ENCODE data around the gene OR2AT4. TPM values are rescaled to one million over a fixed set of nuclear protein-coding genes. Genes with fewer than 3 reads are reported as not detected.

OR2AT4 gene
- total and polyA plus RNA-seq, 2 experiments from 2014 or later, result not detected

DNA sequence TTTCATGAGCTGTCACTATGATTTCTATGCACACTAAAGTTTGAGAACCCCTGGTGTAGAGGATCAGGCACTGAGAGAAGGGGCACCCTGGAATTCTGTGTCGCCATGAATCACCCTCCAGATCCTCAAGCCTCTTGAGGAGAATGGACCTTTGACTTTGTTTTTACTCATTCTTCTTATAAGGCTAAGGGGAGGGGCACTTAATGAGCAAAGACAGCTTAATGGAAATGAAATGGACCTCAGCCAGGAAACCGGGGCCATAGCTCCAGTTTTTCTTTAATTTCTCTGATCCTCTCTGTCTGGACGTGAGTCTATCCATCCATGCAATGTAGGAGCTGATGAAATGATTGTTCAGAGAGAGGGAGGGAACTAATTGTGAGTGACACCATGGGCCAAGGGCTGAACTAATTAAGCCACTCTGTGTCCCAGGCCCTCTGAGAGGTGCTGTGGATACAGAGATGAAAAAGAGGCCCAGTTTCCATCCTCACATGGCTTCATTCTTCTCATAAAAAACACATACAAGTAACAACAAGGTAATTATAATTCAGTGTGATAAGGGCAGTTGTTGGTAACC is 32.8 kb downstream of the OR2AT4 start:
- Histone ChIP-seq H3K4me3 (no peak overlapping the region), H3K27ac (no peak overlapping the region), H3K4me1 (ENCODE audit: low read depth) (no peaks in the 10 kb centered on the region), H3K9me3 (ENCODE audit: low read depth) (no peaks in the 10 kb centered on the region), H3K36me3 (no peaks in the 10 kb centered on the region), H3K27me3 (no peaks in the 10 kb centered on the region)
- TF ChIP-seq, protein P1, sequence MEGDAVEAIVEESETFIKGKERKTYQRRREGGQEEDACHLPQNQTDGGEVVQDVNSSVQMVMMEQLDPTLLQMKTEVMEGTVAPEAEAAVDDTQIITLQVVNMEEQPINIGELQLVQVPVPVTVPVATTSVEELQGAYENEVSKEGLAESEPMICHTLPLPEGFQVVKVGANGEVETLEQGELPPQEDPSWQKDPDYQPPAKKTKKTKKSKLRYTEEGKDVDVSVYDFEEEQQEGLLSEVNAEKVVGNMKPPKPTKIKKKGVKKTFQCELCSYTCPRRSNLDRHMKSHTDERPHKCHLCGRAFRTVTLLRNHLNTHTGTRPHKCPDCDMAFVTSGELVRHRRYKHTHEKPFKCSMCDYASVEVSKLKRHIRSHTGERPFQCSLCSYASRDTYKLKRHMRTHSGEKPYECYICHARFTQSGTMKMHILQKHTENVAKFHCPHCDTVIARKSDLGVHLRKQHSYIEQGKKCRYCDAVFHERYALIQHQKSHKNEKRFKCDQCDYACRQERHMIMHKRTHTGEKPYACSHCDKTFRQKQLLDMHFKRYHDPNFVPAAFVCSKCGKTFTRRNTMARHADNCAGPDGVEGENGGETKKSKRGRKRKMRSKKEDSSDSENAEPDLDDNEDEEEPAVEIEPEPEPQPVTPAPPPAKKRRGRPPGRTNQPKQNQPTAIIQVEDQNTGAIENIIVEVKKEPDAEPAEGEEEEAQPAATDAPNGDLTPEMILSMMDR (IDR thresholded peaks at IDR 0.05; ENCODE audit: low read depth, low read length), result no peak
- DNase-seq (ENCODE audit: low read depth in 1 of 2, low spot score in 1 of 2), result no peak

DNA sequence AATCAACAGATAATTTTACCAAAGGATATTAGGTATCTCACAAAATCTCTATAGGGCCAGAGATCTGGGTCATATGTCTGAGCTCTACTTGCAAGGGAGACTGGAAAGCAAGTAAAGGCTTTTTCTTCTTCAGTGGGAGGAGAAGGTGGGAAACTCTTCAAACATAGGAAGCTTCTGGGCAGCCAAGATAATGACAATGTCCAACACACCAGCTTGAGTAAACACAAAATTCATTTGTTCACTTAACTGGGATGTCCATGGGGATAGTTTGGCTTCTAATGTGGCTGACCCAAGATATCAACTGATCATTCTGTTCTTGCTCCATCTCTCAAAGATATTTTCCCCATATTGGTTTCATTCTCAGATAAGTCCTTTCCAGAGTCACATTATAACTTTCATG is 37.4 kb downstream of the OR2AT4 start:
- H3K9me3 ChIP-seq (ENCODE audit: low read depth), result no peaks in the 10 kb centered on the region
- no peaks in the 10 kb centered on the region for H3K4me1 ChIP-seq (ENCODE audit: low read depth)
- TF ChIP-seq, protein P1 (IDR thresholded peaks at IDR 0.05; ENCODE audit: low read depth, low read length), result no peak
- no peak overlapping the region for H3K27ac ChIP-seq
- H3K36me3 ChIP-seq, result no peaks in the 10 kb centered on the region
- no peaks in the 10 kb centered on the region for H3K27me3 ChIP-seq
- H3K4me3 ChIP-seq, result no peak overlapping the region
- DNase-seq (ENCODE audit: low read depth in 1 of 2, low spot score in 1 of 2), result no peak

DNA sequence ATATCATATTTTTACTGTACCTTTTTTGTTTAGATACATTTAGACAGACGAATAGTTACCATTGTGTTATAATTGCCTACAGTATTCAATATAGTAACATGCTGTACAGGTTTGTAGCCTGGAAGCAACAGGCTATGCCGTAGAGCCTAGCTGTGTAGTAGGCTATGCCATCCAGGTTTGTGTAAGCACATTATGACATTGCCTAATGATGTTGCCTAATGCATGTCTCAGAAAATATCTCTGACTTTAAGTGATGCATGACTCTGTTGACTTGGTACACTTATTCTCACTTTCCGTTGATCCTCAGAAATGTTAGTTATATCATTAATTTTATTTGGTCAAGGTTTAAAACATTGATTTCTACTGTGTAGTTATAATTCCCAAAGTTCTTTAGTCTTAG is 39.9 kb downstream of the OR2AT4 start:
- H3K36me3 ChIP-seq, result no peaks in the 10 kb centered on the region
- TF ChIP-seq, protein P1 (IDR thresholded peaks at IDR 0.05; ENCODE audit: low read depth, low read length), result no peak
- no peak overlapping the region for H3K4me3 ChIP-seq
- DNase-seq (ENCODE audit: low read depth in 1 of 2, low spot score in 1 of 2), result no peak
- no peaks in the 10 kb centered on the region for H3K27me3 ChIP-seq
- no peaks in the 10 kb centered on the region for H3K4me1 ChIP-seq (ENCODE audit: low read depth)
- no peaks in the 10 kb centered on the region for H3K9me3 ChIP-seq (ENCODE audit: low read depth)
- H3K27ac ChIP-seq, result no peak overlapping the region

DNA sequence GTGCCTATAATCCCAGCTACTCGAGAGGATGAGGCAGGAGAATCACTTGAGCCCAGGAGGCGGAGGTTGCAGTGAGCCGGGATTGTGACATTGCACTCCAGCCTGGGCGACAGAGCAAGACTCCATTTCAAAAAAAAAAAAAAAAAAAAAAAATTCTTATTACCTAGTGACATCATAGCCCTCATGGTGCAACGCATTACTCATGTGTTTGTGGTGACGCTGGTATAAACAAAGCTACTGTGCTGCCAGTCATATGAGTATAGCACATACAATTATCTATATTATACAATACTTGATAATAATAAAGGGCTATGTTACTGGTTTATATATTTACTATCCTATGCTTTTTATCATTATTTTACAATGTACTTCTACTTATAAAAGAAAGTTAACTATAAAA is 41.2 kb downstream of the OR2AT4 start:
- TF ChIP-seq, protein P1 (IDR thresholded peaks at IDR 0.05; ENCODE audit: low read depth, low read length), result no peak
- Histone ChIP-seq H3K9me3 (ENCODE audit: low read depth) (no peaks in the 10 kb centered on the region), H3K4me1 (ENCODE audit: low read depth) (no peaks in the 10 kb centered on the region), H3K36me3 (no peaks in the 10 kb centered on the region), H3K4me3 (no peak overlapping the region), H3K27ac (no peak overlapping the region), H3K27me3 (no peaks in the 10 kb centered on the region)
- peak in 1 of 2 donors; percentile 17 for DNase-seq (ENCODE audit: low read depth in 1 of 2, low spot score in 1 of 2)

DNA sequence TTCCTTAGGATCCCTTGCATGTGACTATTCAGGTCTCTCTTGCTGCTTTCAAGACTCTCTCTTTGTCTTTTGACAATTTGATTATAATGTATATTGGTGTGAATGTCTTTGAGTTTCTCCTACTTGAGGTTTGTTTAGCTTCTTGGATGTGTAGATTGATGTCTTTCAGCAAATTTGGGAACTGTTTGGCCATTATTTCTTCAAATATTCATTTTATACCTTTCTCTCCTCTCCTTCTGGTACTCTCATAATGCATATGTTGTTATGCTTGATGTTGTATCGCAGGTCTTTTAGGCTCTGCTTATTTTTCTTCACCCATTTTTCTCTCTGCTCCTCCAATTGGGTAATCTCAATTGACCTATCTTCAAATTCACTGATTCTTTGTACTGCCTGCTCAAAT is 44.2 kb downstream of the OR2AT4 start:
- no peaks in the 10 kb centered on the region for H3K4me1 ChIP-seq (ENCODE audit: low read depth)
- TF ChIP-seq, protein P1 (IDR thresholded peaks at IDR 0.05; ENCODE audit: low read depth, low read length), result no peak
- no peaks in the 10 kb centered on the region for H3K27me3 ChIP-seq
- DNase-seq (ENCODE audit: low read depth in 1 of 2, low spot score in 1 of 2), result no peak
- no peak overlapping the region for H3K27ac ChIP-seq
- no peak overlapping the region for H3K4me3 ChIP-seq
- no peaks in the 10 kb centered on the region for H3K36me3 ChIP-seq
- no peaks in the 10 kb centered on the region for H3K9me3 ChIP-seq (ENCODE audit: low read depth)
